ENCODE measurements around the gene ANKMY1. TPM values are rescaled to one million over a fixed set of nuclear protein-coding genes. Genes with fewer than 3 reads are reported as not detected.

Gene ANKMY1
- total and polyA plus RNA-seq, 2 of the 13 experiments (the other 11 are each of a cell fraction or from before 2014, with no cell fraction given): 11.7 to 18.8 TPM

- POLR2A ChIA-PET: no interaction called here
- no peak for DNase-seq (ENCODE audit: low spot score)
Measured at GRCh38 chr2:240463274-240463865, 94.4 kb downstream of the ANKMY1 start.

GRCh38 chr2:240462707-240463273 lies 95.0 kb downstream of the ANKMY1 start:
- Histone ChIP-seq H3K36me3 (replicated peaks in 1 of 2; ENCODE audit: control insufficient read depth in 1 of 2, insufficient read depth in 2 of 2, low read length in 2 of 2) (no peaks in the 10 kb centered on the region), H3K9ac (ENCODE audit: insufficient read depth, low read depth, low read length) (no peak overlapping the region), H3K9me3 (ENCODE audit: low read length) (no peaks in the 10 kb centered on the region), H4K20me1 (ENCODE audit: insufficient read depth, low read length) (no peaks in the 10 kb centered on the region; the same call in 1 of the 2 replicates), H3K79me2 (ENCODE audit: insufficient read depth, low read length) (no peaks in the 10 kb centered on the region), H3K4me1 (ENCODE audit: insufficient read depth, low read length) (peaks cover 33% of the 10 kb centered on the region), H3K27ac (ENCODE audit: extremely low read length, insufficient read depth, low read length) (no peak overlapping the region), H2AFZ (ENCODE audit: low read length) (no peak overlapping the region), H3K4me3 (replicated peaks in 1 of 3; ENCODE audit: insufficient read depth in 1 of 3, low read depth in 2 of 3, low read length in 3 of 3) (no peak overlapping the region), H3K27me3 (ENCODE audit: control insufficient read depth in 1 of 2, insufficient read depth in 2 of 2, low read length in 2 of 2) (peaks cover 1 to 3% of the 10 kb centered on the region in 2 experiments; a peak in 4 of 5 replicates), H3K4me2 (ENCODE audit: low read depth, low read length) (no peak overlapping the region)
- intact Hi-C loops (cut with micrococcal nuclease; ENCODE audit: unreplicated experiment): no loop called here
- in situ Hi-C loops (cut with HindIII; ENCODE audit: extremely low pct_ligation_motif_present, low pct_unique_long_range_greater_than_20kb): no loop called here
- FAIRE-seq (no peak), ATAC-seq (no peak), DNase-seq (ENCODE audit: low spot score) (no peak)
- ChIA-PET POLR2A (no interaction called here), CTCF (ENCODE audit: low intra/inter-chr PET ratio, low total read pairs) (no interaction called here)
- WGBS (ENCODE audit: low lambda C conversion rate): 76% methylated on average over 9 of the region's 16 CpGs
- TF ChIP-seq SOX6 (IDR thresholded peaks at IDR 0.05): no peak
- TF ChIP-seq SOX6 (CRISPR knock-in tag; IDR thresholded peaks at IDR 0.05): no peak
- 0 out of 2 replicates have a peak, but pooled peaks have one; percentile 39 for TF ChIP-seq AKAP8 (CRISPR knock-in tag; IDR thresholded peaks at IDR 0.05)
- no TSS peak for BruUV-seq (replicated peaks)

More at GRCh38 chr2:240463274-240463865, 94.4 kb downstream of the ANKMY1 start:
- Histone ChIP-seq H2AFZ (ENCODE audit: low read length) (no peak overlapping the region), H4K20me1 (ENCODE audit: insufficient read depth, low read length) (no peaks in the 10 kb centered on the region; the same call in 1 of the 2 replicates), H3K9me3 (ENCODE audit: low read length) (no peaks in the 10 kb centered on the region), H3K79me2 (ENCODE audit: insufficient read depth, low read length) (no peaks in the 10 kb centered on the region), H3K27ac (ENCODE audit: extremely low read length, insufficient read depth, low read length) (no peak overlapping the region), H3K27me3 (ENCODE audit: control insufficient read depth in 1 of 2, insufficient read depth in 2 of 2, low read length in 2 of 2) (no peaks in the 10 kb centered on the region; a peak in 2 of 5 replicates), H3K4me1 (ENCODE audit: insufficient read depth, low read length) (peaks cover 27% of the 10 kb centered on the region), H3K4me2 (ENCODE audit: low read depth, low read length) (no peak overlapping the region), H3K9ac (ENCODE audit: insufficient read depth, low read depth, low read length) (no peak overlapping the region), H3K4me3 (replicated peaks in 1 of 3; ENCODE audit: insufficient read depth in 1 of 3, low read depth in 2 of 3, low read length in 3 of 3) (no peak overlapping the region), H3K36me3 (replicated peaks in 1 of 2; ENCODE audit: control insufficient read depth in 1 of 2, insufficient read depth in 2 of 2, low read length in 2 of 2) (no peaks in the 10 kb centered on the region)
- CTCF ChIA-PET (ENCODE audit: low intra/inter-chr PET ratio, low total read pairs): no interaction called here
- no TSS peak for BruUV-seq (replicated peaks)
- intact Hi-C loops (cut with micrococcal nuclease; ENCODE audit: unreplicated experiment) (no loop called here), in situ Hi-C loops (cut with HindIII; ENCODE audit: extremely low pct_ligation_motif_present, low pct_unique_long_range_greater_than_20kb) (no loop called here)
- TF ChIP-seq AGO2 (optimal IDR thresholded peaks at IDR 0.05; ENCODE audit: low read depth, low read length) (peak; percentile 65), POLR2A (IDR thresholded peaks at IDR 0.05; ENCODE audit: insufficient read depth in 1 of 2, low read depth in 2 of 2, low read length in 2 of 2) (0 out of 4 replicates have a peak, but pooled peaks of 1 of the 2 experiments have one; percentile 13)
- TF ChIP-seq, protein P1, sequence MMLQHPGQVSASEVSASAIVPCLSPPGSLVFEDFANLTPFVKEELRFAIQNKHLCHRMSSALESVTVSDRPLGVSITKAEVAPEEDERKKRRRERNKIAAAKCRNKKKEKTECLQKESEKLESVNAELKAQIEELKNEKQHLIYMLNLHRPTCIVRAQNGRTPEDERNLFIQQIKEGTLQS (CRISPR knock-in tag; IDR thresholded peaks at IDR 0.05): no peak
- WGBS (ENCODE audit: low lambda C conversion rate): 80% methylated on average over 15 of the region's 22 CpGs
- no peak for ATAC-seq
- FAIRE-seq: no peak

Data from HepG2 (cell line).